Right lobe of liver (tissue), 6 donors: Measurements from ENCODE around the gene SYNE3. TPM values are rescaled to one million over a fixed set of nuclear protein-coding genes. Genes with fewer than 3 reads are reported as not detected.

Experiments used
- ATAC-seq, 4 donors: fragments of 200-7000 bp; cut with Tn5 transposase; one replicate each; pipeline ENCODE4 v1.9.1; 2020; ENCODE audit warnings: mild to moderate bottlenecking in 4 of 4, moderate library complexity in 4 of 4
- DNase-seq, 3 donors: peaks; one replicate each; pipeline ENCODE4 v3.0.0-alpha.2; 2020
- H3K27ac ChIP-seq, 3 donors: fragments of 200-600 bp; one replicate each; pipeline ENCODE4 v1.8.0; 2022
- H3K27me3 ChIP-seq, 2 donors: fragments of 200-600 bp; one replicate each; pipeline ENCODE4 v1.8.0; 2022
- H3K36me3 ChIP-seq, 4 donors: fragments of 200-600 bp; sonication (generic) in 1 of 4; one replicate each; pipeline versions ENCODE4 v1.5.1 to v1.8.0; 2017 to 2022; ENCODE audit warnings: control low read depth in 1 of 4
- H3K4me1 ChIP-seq, 4 donors: fragments of 200-600 bp; sonication (generic) in 1 of 4; one replicate each; pipeline versions ENCODE4 v1.5.1 to v1.8.0; 2017 to 2022; ENCODE audit warnings: control low read depth in 1 of 4
- H3K4me3 ChIP-seq, 3 donors: fragments of 200-600 bp; one replicate each; pipeline ENCODE4 v1.8.0; 2022
- H3K9me3 ChIP-seq, 4 donors: fragments of 200-600 bp; sonication (generic) in 1 of 4; one replicate each; pipeline versions ENCODE4 v1.5.1 to v1.8.0; 2017 to 2022; ENCODE audit warnings: control low read depth in 1 of 4
- CTCF ChIP-seq, 4 donors: fragments of 200-600 bp in 3 of 4; fragments of 450-650 bp in 1 of 4; IDR thresholded peaks; one replicate each; pipeline versions ENCODE4 v1.5.1 to v1.8.0; 2016 to 2022; ENCODE audit warnings: antibody characterized with exemption in 4 of 4, mild to moderate bottlenecking in 2 of 4
- POLR2A ChIP-seq: fragments of 450-650 bp; IDR thresholded peaks from one replicate; pipeline ENCODE4 v1.6.1; 2017; ENCODE audit warnings: antibody characterized with exemption, mild to moderate bottlenecking
- WGBS: methylation state at CpG from one replicate; pipeline ENCODE4 v1.1.6; 2018; ENCODE audit warnings: low coverage, low lambda C conversion rate; ENCODE audit not compliant: insufficient coverage; ENCODE audit errors: missing lambda C conversion rate; 5-methylcytosine and 5-hydroxymethylcytosine counted together
- intact Hi-C, 2 donors: fragments of 100-400 bp; cut with DNase I; formaldehyde crosslinking; loops; one replicate each; pipeline versions ENCODE4 v1.11.2 to v1.14.1; 2022
- total RNA-seq, 6 experiments: library from RNA; depleted of rRNA in 2 of 6; stranded (reverse); fragments of >200 nt in 2 of 6; fragmentation: NEBNext Ultra II Directional in 3 of 6; extraction: Animal tissue kit (Norgen Biotek cat#: 25700) in 3 of 6; gene quantifications; one replicate each; pipeline versions ENCODE4 v1.1.0 to v1.2.4, GENCODE V29; 2016 to 2023
- donor health status: DM: no; HTN: yes; CAD: no.
- donor health status: DM: no; HTN: no; CAD: no.
- donor health status: DM: no; HTN: no; CAD: no.
- donor health status: DM: no; HTN: yes; CAD: no.
- donor health status: DM: no; HTN: yes; CAD: no.

Gene SYNE3
- total RNA-seq, 6 experiments from 2014 or later, result 3.7 to 11.6 (median 5.0) TPM

DNA sequence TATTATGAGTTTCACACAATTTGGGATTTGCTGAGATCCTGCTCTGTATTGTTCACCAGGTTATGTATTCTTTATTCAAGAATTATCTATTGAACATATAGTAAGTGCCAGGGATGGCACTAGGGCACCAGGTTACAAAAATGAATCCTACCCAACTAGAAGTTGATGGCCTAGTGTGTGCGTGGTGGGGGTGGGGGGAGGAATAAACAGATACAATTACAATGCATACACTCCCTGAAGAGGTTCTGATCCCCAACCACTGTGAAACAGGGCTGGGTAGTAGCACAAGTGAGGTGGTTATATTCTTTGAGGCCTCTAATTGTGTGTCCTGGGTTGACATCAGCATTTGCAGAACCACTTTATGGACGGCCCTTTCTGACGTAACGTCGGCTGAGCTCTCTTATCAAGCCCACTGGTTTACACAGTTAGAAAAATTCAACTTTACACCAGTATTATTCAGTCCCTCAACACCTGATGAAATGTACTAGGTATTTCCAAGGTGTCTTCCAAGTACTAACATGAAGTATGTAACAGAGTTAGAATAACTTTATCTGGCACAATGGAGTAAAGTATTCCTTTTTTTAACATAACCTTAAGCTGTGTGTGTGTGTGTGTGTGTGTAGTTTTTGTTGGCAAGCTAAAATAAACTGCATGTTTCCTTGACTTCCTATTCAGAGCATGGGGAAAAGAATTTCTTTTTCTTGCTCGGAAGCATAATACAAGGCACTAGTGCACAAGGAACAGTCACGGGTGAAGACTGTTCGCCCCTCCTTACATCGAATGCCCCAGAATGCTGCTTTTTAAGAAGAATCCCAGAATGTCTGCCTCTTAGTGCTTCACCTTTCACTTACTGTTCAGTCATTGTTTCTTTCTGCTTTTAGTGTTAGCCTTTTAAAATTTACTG lies 10.3 kb upstream of the SYNE3 start:
- DNase-seq (no peak), ATAC-seq (peak in 1 of 4 donors; percentile 1)
- Histone ChIP-seq H3K4me3 (no peak overlapping the region), H3K27me3 (no peaks in the 10 kb centered on the region), H3K4me1 (peaks cover 0 to 69% (median 33%) of the 10 kb centered on the region in 4 donors), H3K27ac (peak overlapping the region; percentile 6 to 77 (median 60)), H3K9me3 (no peaks in the 10 kb centered on the region), H3K36me3 (no peaks in the 10 kb centered on the region)
- 22% methylated on average over 9 of the region's 9 CpGs for WGBS
- no peak for TF ChIP-seq POLR2A
- TF ChIP-seq CTCF (IDR thresholded peaks at IDR 0.05), result no peak
- intact Hi-C loops, result loop anchor here (5.0 to 10.0 kb wide), 2 partner anchors 79 to 82 kb away; no protein-coding TSS in a partner anchor

DNA sequence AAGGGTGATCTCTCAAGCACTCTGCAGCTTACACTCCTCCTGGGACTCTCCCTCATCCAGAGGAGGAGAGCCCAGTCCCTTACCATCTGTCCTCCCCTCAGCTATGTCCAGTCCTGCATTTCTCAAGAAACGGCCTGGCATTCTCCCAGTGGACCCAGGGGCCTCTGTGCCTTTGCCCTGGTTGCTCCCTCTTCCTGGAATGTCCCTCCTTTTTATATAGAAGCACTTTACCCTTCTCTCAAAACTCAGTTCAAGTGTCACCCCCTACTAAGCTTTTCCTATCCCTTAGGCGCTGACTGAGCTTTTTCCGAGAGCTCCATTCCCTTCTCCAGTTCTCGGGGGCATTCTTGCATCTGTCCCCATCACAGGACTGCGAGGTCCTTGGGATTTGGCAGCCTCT lies 9.5 kb upstream of the SYNE3 start:
- Histone ChIP-seq H3K4me3 (no peak overlapping the region), H3K36me3 (no peaks in the 10 kb centered on the region), H3K27me3 (no peaks in the 10 kb centered on the region), H3K4me1 (peaks cover 0 to 62% (median 32%) of the 10 kb centered on the region in 4 donors), H3K9me3 (no peaks in the 10 kb centered on the region), H3K27ac (peak overlapping the region in 2 of 3 donors; percentile 42 to 77)
- TF ChIP-seq CTCF (IDR thresholded peaks at IDR 0.05) (no peak), POLR2A (no peak)
- 73% methylated on average over 5 of the region's 5 CpGs for WGBS
- DNase-seq (no peak), ATAC-seq (no peak)
- intact Hi-C loops, result loop anchor here (5.0 to 10.0 kb wide), 2 partner anchors 79 to 81 kb away; no protein-coding TSS in a partner anchor

DNA sequence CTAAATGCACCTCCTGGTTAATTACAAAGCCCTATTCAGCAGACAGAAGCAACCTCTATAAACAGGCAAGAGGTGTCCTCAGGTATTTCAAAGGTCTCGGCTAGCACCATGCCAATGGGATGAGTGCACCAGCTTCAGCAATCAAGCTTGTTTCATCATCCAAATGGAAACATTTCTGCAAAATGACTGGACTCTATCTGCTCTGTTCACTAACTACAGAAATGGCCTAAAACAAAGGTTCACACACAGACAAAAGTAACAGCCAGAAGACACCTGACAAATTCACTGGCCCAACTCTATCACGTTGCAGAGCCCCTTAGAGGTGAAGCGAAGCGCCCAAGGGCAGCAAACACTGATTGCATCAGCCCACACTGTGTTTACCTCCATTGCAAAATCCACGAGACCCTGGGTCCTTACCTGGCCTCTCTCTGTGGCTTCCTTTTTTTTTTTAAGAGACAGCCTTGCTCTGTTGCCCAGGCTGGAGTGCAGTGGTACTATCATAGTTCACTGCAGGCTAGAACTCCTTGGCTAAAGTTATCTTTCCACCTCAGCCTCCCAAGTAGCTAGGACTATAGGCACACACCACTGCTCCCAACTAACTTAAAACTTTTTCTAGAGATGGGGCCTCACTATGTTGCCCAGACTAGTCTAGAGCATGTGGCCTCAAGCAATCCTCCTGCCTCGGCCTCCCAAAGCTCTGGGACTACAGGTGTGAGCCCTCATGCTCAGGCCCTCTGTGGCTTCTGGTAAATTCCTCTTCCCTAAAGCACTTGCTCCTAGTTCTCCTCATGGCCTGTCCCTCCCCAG lies 8.5 kb upstream of the SYNE3 start:
- no peaks in the 10 kb centered on the region for H3K9me3 ChIP-seq
- peaks cover 0 to 57% (median 30%) of the 10 kb centered on the region in 4 donors for H3K4me1 ChIP-seq
- no peaks in the 10 kb centered on the region for H3K27me3 ChIP-seq
- DNase-seq, result peak in 2 of 3 donors; percentile 76 to 86
- peak overlapping the region; percentile 42 to 86 (median 77) for H3K27ac ChIP-seq
- ATAC-seq, result peak; percentile 52 to 78 (median 68)
- H3K4me3 ChIP-seq, result no peak overlapping the region
- H3K36me3 ChIP-seq, result no peaks in the 10 kb centered on the region
- TF ChIP-seq CTCF (IDR thresholded peaks at IDR 0.05) (no peak), POLR2A (no peak)
- 38% methylated on average over 6 of the region's 6 CpGs for WGBS
- intact Hi-C loops, result loop anchor here (5.0 to 10.0 kb wide), 2 partner anchors 78 to 80 kb away; no protein-coding TSS in a partner anchor

DNA sequence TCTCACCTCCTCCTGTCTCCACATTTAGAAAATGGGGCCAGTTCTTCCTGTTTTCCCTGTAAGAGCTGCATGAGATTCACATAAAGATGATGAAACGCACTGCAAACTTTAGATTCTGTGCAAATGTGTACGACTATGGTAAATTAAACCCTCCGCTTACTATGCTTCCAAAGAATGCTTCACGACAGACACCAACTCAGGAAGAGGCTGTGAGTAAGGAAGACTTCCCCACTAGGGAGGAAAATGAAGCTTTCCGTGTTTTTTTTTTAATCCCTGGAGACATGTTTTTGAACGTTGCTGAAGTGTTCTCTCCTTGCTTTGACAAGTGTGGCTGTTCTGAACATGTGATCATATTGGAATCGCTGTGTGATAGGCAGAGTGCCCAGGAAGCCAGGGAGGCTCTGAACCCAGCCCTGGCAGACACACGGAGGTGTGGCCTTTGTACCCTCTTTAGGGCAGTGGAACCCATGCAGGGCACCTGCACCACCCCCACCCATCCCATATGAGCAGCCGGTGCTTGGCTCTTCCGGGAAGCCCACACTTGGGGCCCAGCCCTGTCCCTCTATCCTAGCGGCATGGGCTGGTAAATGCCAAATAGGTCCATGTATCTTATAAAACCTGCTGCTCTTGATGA lies 7.5 kb upstream of the SYNE3 start:
- Histone ChIP-seq H3K9me3 (no peaks in the 10 kb centered on the region), H3K36me3 (no peaks in the 10 kb centered on the region), H3K4me3 (peak overlapping the region in 2 of 3 donors; percentile 26 to 30), H3K27me3 (no peaks in the 10 kb centered on the region), H3K27ac (peak overlapping the region; percentile 42 to 86 (median 77)), H3K4me1 (peaks cover 0 to 57% (median 30%) of the 10 kb centered on the region in 4 donors)
- DNase-seq, result peak; percentile 74 to 93 (median 90)
- TF ChIP-seq CTCF (IDR thresholded peaks at IDR 0.05) (peak in 2 of 4 donors; percentile 12 to 39), POLR2A (no peak)
- 17% methylated on average over 8 of the region's 11 CpGs for WGBS
- intact Hi-C loops, result loop anchor here in 1 of 2 donors (10.0 kb wide), 1 partner anchor 79 kb away; no protein-coding TSS in a partner anchor
- ATAC-seq, result peak; percentile 70 to 87 (median 80)
